ENCODE data around the gene CARD19.

Gene CARD19

DNA sequence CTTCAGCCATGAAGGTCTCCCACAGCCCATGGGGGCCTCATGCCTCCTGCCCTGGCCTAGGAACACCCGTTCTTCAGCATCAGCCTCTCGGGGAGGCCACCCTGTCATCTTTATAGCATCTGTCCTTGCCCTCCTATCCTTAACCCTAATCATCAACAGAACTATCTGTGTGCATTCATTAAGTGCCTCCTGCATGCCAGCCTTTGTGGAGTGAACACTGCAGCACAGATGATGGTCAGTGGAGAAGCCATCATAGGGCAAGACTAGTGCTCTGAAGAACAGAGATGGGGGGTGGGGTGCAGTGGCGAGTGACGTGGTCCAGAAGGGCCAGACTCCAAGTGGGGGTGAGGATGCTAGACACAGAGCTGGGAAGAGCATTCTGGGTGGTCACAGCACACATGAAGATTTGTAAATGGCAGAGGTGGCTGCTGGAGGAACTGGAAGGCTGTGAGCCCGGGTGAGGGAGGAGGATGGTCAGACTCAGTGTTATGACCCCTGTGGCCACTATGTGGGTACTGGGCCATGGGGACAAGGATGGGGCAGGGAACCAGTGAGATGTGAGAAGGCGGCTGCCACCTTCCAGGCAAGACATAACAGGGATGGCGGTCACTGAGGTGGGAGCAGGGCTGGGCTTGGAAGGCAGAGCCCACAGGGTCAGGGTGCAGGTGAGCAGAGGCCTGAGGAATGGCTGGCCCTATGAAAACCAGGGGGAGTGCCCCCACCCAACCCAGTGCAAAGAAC lies 3.6 kb upstream of the CARD19 start:
- Histone ChIP-seq H3K27ac (ENCODE audit: low read length) (no peak overlapping the region), H3K9me2 (replicated peaks; ENCODE audit: insufficient read depth, low read length) (no peaks in the 10 kb centered on the region), H3K4me1 (ENCODE audit: low read length) (peaks cover 33% of the 10 kb centered on the region), H3K9ac (ENCODE audit: low read length) (no peak overlapping the region), H3K27me3 (replicated peaks; ENCODE audit: insufficient read depth, low read length) (no peaks in the 10 kb centered on the region), H3K4me2 (ENCODE audit: low read depth, low read length) (no peak overlapping the region), H3K79me2 (ENCODE audit: low read length) (peaks cover 12% of the 10 kb centered on the region), H3K36me3 (replicated peaks; ENCODE audit: insufficient read depth, low read length) (no peaks in the 10 kb centered on the region), H3K9me3 (replicated peaks; ENCODE audit: insufficient read depth, low read length) (no peaks in the 10 kb centered on the region), H2AFZ (ENCODE audit: low read length) (no peak overlapping the region), H3K4me3 (ENCODE audit: low read length) (no peak overlapping the region), H3F3A (ENCODE audit: insufficient read depth, low read length) (peaks cover 25% of the 10 kb centered on the region), H4K20me1 (ENCODE audit: insufficient read depth, low read length) (no peaks in the 10 kb centered on the region)
- no peak for TF ChIP-seq EZH2phosphoT487 (IDR thresholded peaks at IDR 0.05; ENCODE audit: low read length)
- TF ChIP-seq, protein P1, sequence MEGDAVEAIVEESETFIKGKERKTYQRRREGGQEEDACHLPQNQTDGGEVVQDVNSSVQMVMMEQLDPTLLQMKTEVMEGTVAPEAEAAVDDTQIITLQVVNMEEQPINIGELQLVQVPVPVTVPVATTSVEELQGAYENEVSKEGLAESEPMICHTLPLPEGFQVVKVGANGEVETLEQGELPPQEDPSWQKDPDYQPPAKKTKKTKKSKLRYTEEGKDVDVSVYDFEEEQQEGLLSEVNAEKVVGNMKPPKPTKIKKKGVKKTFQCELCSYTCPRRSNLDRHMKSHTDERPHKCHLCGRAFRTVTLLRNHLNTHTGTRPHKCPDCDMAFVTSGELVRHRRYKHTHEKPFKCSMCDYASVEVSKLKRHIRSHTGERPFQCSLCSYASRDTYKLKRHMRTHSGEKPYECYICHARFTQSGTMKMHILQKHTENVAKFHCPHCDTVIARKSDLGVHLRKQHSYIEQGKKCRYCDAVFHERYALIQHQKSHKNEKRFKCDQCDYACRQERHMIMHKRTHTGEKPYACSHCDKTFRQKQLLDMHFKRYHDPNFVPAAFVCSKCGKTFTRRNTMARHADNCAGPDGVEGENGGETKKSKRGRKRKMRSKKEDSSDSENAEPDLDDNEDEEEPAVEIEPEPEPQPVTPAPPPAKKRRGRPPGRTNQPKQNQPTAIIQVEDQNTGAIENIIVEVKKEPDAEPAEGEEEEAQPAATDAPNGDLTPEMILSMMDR (IDR thresholded peaks at IDR 0.05; ENCODE audit: low read length): no peak
- no peak for TF ChIP-seq EZH2 (optimal IDR thresholded peaks at IDR 0.05; ENCODE audit: low read depth, low read length)
- DNase-seq: no peak

GRCh38 chr9:93093127-93093876 lies 2.7 kb upstream of the CARD19 start:
- Histone ChIP-seq H3K4me3 (ENCODE audit: low read length) (peak overlapping the region; percentile 23), H3K9me3 (replicated peaks; ENCODE audit: insufficient read depth, low read length) (no peaks in the 10 kb centered on the region), H3K4me2 (ENCODE audit: low read depth, low read length) (peak overlapping the region; percentile 86), H2AFZ (ENCODE audit: low read length) (peak overlapping the region; percentile 79), H3F3A (ENCODE audit: insufficient read depth, low read length) (peaks cover 25% of the 10 kb centered on the region), H4K20me1 (ENCODE audit: insufficient read depth, low read length) (no peaks in the 10 kb centered on the region), H3K4me1 (ENCODE audit: low read length) (peaks cover 34% of the 10 kb centered on the region), H3K27ac (ENCODE audit: low read length) (peak overlapping the region; percentile 98), H3K9ac (ENCODE audit: low read length) (peak overlapping the region; percentile 93; the same call in 1 of the 2 replicates), H3K36me3 (replicated peaks; ENCODE audit: insufficient read depth, low read length) (no peaks in the 10 kb centered on the region), H3K27me3 (replicated peaks; ENCODE audit: insufficient read depth, low read length) (no peaks in the 10 kb centered on the region), H3K9me2 (replicated peaks; ENCODE audit: insufficient read depth, low read length) (no peaks in the 10 kb centered on the region), H3K79me2 (ENCODE audit: low read length) (peaks cover 20% of the 10 kb centered on the region)
- DNase-seq: peak; percentile 42
- no peak for TF ChIP-seq EZH2phosphoT487 (IDR thresholded peaks at IDR 0.05; ENCODE audit: low read length)
- TF ChIP-seq, protein P1 (IDR thresholded peaks at IDR 0.05; ENCODE audit: low read length): no peak
- no peak for TF ChIP-seq EZH2 (optimal IDR thresholded peaks at IDR 0.05; ENCODE audit: low read depth, low read length)

GRCh38 chr9:93093877-93094657 lies 1.9 kb upstream of the CARD19 start:
- TF ChIP-seq EZH2 (optimal IDR thresholded peaks at IDR 0.05; ENCODE audit: low read depth, low read length) (no peak), EZH2phosphoT487 (IDR thresholded peaks at IDR 0.05; ENCODE audit: low read length) (no peak)
- TF ChIP-seq, protein P1 (IDR thresholded peaks at IDR 0.05; ENCODE audit: low read length): no peak
- H3K27ac ChIP-seq (ENCODE audit: low read length): peak overlapping the region; percentile 98
- peaks cover 34% of the 10 kb centered on the region for H3K4me1 ChIP-seq (ENCODE audit: low read length)
- H3K36me3 ChIP-seq (replicated peaks; ENCODE audit: insufficient read depth, low read length): no peaks in the 10 kb centered on the region
- H3K9ac ChIP-seq (ENCODE audit: low read length): peak overlapping the region; percentile 93
- no peak for DNase-seq
- peak overlapping the region; percentile 79 for H2AFZ ChIP-seq (ENCODE audit: low read length)
- no peaks in the 10 kb centered on the region for H3K9me3 ChIP-seq (replicated peaks; ENCODE audit: insufficient read depth, low read length)
- H3K9me2 ChIP-seq (replicated peaks; ENCODE audit: insufficient read depth, low read length): no peaks in the 10 kb centered on the region
- peaks cover 28% of the 10 kb centered on the region for H3K79me2 ChIP-seq (ENCODE audit: low read length)
- peaks cover 25% of the 10 kb centered on the region for H3F3A ChIP-seq (ENCODE audit: insufficient read depth, low read length)
- H3K4me2 ChIP-seq (ENCODE audit: low read depth, low read length): peak overlapping the region; percentile 86
- no peaks in the 10 kb centered on the region for H4K20me1 ChIP-seq (ENCODE audit: insufficient read depth, low read length)
- H3K27me3 ChIP-seq (replicated peaks; ENCODE audit: insufficient read depth, low read length): no peaks in the 10 kb centered on the region
- peak overlapping the region; percentile 23 for H3K4me3 ChIP-seq (ENCODE audit: low read length)

All from MM.1S (cell line).